ENCODE results near the gene HEYL.

Gene HEYL

DNA sequence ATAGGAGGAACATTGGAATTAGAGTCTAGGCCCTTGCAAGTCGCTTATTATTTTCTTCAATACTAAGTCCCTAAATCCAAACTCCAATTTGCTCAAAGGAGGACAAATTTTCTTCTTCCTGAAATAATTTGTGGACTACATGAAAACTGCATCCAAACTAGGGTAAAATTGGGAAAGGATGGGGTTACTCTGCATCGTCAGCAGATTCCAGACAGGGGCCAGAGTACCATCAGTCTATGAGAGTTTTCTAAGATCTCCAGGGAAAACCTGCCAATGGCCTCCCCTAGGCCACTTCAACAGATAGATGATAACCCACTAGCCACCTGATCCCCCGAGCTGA is 508 bp downstream of the HEYL start:
- no peak for DNase-seq (ENCODE audit: low spot score)

DNA sequence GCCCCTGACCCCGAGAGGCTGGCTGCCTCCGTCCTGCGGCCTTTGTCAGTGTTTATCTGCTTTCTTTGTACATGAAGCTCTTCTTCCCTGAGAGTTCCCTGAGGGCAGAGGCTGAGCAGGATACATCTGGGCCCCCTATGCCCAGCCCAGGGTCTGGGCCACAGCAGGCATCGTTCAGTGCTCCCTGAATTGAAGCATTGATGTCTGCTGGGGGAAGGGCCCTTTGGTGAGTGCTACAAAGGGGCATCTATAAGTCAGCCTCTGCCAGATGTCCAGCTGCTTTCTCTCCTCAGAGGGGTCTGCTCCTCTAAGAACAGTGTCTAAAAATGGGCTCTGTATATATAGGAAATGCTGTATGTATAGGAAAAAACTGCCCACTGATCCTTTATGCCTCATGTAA is 2.1 kb downstream of the HEYL start:
- no peak for DNase-seq (ENCODE audit: low spot score)

DNA sequence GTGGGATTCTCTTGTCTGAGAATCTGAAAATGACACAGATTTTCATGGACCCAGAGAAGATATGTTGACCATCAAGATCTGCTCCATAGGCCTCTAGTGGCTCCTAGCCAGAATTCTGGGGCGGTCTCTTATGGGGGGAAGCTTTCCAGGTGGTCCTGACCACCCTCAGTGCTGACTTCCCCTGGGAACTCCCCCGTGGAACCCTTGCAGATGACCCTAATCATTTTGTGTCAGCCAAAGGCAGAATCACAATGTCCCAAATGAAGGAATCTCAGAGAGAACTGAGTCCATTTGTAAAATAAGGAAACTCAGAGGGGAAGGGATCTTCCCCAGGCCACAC is 3.6 kb downstream of the HEYL start:
- no peak for DNase-seq (ENCODE audit: low spot score)

DNA sequence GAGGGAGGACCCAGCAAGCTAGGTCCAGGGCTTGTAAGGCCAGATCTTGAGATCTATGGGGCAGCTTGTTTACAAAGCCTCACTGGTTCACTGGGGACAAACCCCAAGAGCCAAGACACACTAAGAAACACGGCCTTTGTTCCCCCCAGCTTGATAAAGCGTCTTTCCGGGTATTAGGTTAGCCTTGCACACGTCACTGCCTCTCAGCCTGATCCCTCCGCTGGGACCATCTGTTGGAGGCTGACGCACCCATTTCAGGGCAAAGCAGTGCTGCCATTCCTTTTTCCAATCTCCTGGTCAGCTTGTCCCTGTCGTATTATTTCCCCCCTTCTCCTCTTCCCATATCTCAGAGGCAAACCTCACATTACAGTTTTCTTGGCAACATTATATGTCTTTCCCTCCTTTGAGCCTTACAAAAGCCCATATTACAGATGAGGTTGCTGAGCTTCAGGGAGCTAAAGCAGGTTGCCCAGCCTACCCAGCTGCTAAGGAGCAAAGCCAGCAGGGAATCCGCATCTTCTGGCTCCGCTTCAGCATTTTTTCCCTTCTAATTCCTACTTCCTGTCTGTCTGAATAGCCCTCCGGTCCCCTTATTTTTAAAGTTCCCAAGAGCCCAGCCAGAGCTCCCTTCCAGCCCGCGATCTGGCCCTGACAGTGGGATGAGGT is 4.1 kb downstream of the HEYL start:
- DNase-seq (ENCODE audit: low spot score), result no peak

DNA sequence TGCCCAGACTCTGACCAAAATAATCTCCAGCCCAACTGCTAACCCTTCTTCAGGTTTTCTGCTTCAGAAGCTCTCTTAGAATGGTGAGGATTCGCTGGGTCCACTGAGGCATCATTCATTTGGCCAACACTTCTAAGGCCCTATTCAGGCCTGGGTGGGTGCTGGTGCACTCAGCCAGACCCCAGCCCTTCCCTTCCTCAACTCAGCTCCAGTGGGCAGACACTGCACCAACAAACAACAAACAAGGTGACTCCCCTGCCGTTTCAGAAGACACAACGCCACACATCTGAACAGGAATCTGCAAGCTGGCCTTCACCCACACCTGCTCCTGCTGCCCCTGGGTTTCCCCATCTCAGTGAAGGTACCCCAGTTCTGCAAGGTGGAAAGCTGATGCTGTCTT is 6.0 kb downstream of the HEYL start:
- DNase-seq (ENCODE audit: low spot score), result no peak

DNA sequence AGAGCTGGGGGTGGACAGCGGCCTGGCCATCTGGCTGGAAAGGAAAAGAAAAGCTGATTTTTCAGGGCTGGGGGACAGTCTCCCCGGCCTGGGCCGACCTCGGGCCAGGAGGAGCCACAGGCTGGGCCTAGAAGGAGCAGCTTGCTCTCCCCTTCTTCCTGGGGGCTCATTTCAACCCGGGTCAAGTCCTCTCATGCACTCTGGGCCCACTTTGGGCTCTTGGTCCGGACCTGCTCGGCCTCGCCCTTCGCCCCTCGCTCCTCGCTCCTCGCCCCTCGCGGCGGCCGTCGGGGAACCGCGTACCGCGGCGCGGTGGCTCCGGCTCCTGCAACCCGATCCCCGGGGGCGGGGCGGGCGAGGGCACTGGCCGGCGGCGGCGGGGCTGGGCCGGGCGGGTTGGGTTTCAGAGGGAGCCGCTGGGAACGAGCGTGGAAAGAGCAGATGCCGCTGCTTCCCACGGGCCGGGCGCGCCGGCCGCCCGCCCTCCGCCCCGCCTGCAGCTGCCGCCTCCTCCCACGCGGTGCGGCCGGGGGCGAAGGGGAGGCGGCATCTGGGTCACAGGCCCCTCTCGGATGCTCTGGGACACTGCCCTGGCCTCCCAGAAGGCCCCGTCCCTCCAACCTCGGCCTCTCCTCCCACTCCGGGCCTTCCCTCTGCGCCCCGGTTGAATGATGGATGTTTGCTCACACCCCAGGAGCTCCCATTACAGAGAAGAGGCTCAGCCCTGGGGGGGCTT is 6.6 kb downstream of the HEYL start:
- peak; percentile 88 for DNase-seq (ENCODE audit: low spot score)

DNA sequence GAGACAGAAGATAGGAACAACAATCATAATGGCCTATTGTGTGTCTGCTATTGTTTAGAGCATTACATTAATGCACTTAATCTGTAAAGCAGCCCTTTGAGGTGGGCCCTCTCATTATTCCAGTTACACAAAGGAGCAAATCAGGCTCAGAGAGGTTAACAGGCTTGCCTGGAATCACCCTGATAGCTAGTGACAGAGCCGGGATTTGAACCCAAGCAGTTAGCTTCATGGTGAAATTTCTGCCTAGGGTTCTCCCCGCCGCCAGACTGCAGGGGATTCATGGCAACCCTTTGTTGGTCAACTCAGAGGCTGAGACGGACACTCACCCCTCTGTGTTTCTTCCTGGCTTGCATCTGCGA is 7.1 kb downstream of the HEYL start:
- no peak for DNase-seq (ENCODE audit: low spot score)

DNA sequence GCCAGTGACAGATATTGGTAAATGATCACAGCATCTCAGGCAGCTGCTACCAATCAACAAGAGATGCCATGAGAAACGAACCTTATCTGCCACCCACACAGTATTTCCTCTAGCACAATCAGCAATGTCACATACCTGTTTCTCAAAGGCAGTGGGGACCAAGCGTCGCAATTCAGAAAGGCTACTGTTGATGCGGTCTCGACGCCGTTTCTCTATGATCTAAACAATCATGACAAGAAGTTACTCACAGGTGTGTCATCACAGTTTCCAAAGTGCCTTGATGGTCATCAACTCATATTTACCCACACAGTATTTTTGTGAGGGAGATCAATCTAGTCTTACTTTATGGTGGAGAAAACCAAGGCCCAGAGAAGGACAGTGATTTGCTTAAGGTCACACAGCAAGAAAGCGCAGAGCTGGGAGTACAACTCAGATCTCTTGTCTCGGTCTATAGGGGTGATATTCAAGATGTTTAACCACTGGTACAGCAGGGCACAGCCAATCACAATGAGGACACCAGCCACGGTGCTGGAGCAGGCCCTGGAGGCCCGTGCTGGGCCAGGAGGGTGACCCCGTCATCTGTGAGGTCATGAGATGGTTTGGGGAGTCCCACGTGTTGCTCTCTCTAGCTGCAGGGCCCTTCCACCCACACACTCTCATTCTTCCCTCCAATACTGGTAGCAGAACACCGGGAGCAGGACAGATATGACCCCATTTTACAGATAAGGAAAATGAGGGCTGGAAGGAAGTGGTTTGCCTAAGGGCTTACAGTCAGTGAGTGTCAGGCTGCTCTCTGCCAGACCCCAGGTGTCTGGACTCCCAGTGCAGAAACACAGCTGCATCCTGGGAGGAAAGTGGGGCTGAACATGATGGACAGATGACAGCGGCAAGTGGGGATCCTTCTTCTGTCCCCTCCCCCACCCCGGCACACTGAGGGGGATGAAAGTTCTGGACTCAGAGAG is 7.8 kb downstream of the HEYL start:
- no peak for DNase-seq (ENCODE audit: low spot score)

DNA sequence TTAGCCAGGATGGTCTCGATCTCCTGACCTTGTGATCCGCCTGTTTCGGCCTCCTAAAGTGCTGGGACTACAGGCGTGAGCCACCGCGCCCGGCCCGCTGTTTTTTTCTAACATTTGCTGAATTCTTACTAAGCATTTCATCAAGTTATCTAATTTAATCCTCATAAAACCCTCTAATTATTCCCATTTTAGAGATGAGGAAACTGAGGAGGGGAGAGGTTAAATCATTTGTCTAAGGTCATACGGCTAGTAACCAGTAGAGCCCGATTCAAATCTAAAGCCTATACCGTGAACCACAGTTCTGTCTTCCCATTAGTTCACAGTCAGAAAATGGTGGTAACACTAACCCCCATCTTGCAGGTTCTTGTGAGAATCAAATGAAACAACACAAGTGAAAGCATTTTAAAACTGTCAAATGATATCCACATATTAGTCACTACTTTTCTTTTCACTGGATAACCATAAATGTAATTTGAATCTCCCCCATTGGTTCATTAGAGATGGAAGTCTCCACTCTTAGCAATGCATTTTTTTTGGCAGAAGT is 10.6 kb downstream of the HEYL start:
- no peak for DNase-seq (ENCODE audit: low spot score)

DNA sequence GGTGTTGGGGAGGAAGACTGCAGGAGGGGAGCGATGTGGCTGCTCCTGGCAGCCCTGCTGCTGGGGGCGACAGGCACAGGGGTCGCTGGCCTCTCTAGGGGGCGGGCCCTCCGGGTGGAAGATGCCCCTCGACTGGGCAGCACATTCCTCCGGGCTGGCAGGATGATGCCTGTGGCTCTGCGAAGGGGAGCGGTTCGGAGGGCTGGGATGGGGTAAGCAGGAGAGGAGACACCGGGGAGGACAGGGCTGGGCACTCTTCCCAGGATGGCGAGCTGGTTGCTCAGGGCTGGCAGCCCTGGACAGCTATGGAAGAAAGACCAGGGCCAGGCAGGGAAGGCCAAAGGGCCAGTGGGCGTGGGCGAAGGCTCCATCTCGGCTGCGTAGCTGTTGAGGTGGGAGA is 12.8 kb downstream of the HEYL start:
- no peak for DNase-seq (ENCODE audit: low spot score)

DNA sequence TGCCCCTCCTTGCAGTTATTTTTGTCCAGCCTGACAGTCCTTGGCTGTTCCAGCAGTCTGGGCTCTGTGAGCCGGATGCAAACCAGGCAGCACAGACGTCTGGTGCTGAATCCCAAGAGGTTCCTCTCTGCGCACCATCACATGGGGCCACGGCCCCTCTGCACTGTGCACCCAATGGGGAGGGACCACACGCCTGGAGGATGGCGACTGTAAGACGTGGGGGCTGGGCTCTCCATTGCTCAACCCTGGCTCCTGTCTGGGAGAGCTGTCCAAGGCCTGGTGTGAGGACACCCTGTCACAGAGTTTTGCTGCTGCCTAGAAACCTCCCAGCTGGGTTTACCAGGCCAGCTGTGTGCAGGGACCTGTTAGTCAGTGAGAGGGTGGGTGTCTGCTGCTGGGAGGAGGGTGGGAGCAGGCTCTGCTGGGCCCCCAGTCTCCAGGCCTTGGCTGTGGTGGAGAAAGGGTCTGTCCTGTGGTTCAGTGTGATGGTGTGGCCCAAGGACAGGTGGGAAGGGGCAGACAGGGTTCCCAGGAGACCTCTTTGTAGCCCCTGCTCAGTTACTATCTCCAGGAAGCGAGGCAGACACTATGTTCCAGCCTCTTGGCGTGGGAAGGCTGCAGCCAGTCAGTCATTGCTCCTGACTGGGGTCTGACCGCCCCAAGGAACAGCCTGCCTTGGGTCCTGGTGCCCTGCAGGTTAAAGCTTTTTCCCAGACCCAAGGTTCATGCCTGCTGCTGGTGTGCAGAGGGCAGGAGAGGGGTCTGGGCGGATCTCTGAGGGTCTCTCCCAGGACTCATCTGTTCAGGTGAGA is 13.8 kb downstream of the HEYL start:
- DNase-seq (ENCODE audit: low spot score), result peak; percentile 74

DNA sequence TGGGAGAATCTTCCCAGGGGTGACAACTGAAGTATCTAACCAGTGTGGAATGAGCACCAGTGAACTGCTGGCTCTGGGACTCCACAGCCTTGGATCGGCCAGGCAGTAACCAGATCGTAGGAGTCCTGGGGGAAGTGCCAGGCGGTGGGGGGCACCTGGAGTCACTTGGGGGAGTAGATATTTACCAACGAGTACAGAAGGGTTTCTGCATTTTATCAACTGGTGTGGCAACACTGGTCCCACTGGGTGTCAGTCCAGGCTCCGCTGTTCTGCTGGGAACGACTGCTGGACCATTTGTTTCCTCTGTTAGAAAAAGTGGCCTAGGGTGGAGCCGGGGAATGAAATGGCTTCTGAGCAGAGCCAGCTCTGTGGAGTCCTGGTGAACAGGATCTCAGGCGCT is 14.4 kb downstream of the HEYL start:
- no peak for DNase-seq (ENCODE audit: low spot score)

DNA sequence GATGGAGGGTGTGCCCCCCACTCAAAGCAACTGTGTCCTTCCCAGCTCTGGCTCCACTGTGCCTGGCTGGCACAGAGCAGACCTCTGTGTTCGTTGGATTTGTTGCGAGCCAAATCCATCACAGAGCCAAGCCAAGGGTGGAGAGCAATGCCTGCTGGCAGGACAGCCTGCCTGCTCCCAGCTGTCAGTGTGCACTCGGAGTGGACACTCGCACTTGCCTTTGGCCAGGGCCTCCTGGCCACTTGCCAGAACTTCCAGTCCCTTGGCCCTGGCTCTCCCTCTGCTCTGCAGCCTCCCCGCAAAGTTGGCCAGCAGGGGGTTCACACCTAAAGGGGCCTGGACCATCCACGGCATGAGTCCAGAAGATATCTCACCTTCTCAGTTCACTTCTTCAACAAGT is 16.4 kb downstream of the HEYL start:
- no peak for DNase-seq (ENCODE audit: low spot score)

DNA sequence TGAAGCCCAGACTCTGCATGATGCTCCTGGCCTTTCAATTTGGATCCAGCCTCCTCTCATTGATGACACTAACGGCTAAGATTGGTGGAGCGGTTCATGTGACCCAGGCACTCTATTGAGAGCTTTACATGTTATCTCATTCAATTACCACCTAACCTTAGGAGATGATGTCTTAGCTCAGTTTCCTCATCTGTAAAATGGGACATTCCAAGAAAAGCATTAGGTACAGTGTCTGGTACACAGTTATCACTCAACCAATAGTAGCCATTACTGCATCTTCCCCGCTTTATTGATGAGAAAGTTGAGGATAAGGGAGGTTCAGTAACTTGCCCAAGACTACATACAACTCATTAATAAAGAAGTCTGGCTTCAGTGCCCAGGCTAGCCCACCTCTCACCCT is 17.0 kb downstream of the HEYL start:
- no peak for DNase-seq (ENCODE audit: low spot score)

DNA sequence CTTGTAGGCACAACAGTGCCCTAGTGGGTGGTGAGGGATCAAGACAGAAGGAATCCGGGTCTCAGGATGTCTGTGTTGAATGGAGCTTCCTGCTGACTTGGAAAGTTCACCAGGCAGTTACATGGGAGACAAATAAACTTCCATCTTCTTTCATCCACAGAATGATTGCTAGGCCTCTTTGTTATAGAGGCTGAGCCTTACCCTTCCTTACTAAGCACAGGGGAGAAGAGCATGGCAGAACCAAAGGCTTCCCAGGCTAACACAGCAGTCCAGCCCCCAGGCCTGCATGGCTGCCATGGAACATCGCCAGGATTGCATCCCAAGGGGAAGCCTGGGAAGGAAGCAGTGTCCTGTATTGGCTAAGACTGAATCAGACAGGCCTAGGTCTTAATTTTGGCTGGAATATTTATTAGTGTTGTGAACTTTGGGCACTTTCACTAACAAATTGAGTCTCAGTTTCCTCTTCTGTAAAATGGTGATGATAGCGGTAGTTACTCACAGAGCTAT is 18.7 kb downstream of the HEYL start:
- no peak for DNase-seq (ENCODE audit: low spot score)

DNA sequence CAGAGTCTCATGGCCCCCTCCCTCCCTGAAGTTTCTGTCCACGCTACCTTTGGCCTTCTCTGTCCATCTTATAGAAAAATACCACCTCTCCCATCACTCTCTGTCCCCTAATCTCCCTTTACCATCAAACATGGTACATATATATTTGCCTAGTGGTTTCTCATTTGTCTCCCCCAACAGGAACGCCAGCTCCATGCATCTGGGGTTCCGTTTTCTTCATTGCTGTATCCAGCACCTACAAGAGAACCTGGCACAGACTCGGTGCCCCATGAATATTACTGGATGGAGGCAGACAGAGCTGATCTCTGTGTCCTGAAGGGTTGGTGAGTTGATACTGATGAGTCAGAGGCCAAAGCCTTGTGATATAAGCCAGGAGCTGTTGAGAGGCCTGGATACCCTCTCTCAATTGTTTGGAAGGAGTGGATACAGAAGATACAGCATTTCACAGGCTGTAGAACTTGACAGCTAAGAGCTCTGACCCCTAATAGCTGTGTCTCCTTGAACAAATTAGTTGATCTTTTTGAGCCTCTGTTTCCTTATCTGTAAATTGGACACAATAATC is 21.9 kb downstream of the HEYL start:
- DNase-seq (ENCODE audit: low spot score), result no peak

DNA sequence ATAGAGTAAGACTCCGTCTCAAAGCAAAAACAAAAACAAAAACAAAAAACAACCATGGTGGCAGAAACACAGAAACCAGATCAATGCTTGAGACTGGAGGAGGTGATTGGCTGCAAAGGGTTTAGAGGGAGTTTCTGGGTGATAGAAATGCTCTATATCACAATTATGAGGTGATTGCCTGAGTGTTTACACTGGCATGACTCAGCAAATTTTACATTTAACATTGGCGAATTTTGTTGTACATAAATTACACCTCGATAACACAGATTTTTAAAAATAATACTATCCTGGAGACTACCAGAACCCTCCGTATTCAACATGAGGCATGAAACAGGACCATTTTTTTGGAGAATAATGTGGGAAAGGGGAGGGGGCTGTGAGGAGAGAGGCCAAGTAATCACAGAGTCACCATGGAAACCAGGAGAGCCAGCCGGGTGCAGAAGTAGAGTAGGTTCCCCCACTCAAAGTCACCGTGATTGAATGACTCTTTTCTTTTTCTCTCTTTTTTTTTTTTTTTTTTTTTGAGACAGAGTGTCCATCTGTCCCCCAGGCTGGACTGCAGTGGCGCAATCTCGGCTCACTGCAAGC is 24.3 kb downstream of the HEYL start:
- no peak for DNase-seq (ENCODE audit: low spot score)

DNA sequence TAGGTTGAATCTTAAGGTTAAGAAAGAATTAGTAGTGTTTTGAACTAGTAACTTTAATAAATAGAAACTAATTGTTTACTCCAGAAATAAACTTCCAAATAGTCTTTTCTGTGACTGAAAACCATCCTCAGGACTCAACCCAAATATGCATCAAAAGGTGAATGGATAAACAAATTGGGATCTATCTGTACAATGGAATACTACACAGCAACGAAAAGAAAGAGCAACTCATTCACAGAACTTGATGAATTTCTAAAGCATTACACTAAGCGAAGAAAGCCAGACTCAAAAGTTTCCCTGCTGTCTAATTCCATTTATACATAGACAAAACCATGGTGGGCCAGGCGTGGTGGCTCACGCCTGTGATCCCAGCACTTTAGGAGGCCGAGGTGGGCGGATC is 25.0 kb downstream of the HEYL start:
- no peak for DNase-seq (ENCODE audit: low spot score)

DNA sequence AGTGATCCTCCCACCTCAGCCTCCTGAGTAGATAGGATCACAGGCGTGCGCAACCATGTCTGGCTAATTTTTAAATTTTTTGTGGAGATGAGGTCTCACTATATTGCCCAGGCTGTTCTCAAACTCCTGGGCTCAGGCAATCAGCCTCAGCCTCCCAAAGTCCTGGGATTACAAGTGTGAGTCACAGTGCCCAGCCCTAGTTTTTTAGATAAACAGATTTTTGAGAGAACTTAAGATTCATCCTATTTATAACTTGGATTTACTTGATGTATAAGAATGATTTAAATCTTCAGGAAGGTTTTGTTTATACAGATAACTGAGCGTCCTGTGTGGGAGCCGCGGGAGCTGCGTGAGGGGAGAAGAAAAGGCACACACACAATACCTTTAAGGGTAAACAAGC is 26.2 kb downstream of the HEYL start:
- DNase-seq (ENCODE audit: low spot score), result no peak

DNA sequence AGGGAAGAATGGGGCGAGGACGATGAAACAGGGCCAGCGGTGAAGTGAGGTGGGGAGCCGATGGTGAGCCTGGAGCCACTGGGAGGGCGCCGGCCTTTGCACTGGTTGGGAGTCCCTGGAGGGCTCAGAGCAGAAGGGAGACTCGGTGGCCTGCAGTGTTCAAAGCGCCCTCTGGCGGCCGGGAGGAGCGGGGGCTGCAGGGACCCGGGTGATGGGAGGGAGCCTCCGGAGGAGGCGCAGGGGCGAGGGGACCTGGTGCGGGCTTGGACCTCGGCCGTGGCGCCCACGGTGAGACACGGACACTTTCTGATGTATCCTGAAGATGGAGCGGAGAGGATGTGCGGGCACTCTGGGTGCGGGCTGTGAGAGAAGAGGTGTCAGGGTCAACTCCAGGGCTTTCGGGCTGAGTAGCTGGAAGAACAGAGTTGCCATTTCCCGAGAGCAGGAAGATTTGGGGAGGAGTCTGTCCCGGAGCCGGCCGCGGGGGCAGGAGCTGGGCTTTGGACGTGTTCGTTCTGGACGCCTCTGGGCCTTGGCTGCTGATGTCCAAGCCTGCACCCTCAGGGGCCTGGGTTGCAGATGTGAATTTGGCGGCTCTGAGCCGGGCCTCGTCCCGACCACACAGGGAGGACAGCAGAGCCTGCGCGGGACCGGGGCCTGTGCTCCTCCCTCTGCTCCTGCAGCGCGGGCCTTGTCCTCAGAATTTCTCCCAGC is 29.7 kb downstream of the HEYL start:
- peak; percentile 79 for DNase-seq (ENCODE audit: low spot score)

DNA sequence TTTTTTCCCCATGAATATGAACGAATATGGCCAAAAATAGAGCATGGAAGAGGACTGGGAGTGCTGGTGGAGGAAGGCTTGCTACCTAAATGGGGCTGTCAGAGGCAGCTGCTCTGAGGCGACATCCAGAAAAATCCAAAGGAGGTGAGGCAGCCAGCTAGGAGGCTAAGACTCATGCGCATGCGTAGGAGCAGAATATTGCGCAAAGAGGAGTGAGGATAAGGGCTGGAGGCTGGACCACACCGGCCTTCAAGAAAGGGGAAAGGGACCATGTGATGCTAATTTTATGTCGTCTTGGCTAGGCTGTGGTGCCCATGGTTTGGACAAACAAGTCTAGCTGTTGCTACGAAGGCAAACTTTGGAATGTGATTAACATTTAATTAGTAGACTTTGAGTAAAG is 30.5 kb downstream of the HEYL start:
- DNase-seq (ENCODE audit: low spot score), result no peak

Measured in GM03348 (cell line).